Erythroblast (primary cell): Measurements from ENCODE around the gene CCR9.

ENCODE experiments used
- GATA1 ChIP-seq: IDR thresholded peaks from 2 replicates; pipeline ENCODE4 v1.6.1; 2011; ENCODE audit warnings: low read depth, mild to moderate bottlenecking, control low read depth, low read length, moderate library complexity
- POLR2A ChIP-seq: IDR thresholded peaks from 2 replicates; pipeline ENCODE4 v1.6.1; 2011; ENCODE audit warnings: mild to moderate bottlenecking, low read length

GRCh38 chr3:45946307-45946706 lies 60.0 kb downstream of the CCR9 start:
- TF ChIP-seq POLR2A = no peak
- TF ChIP-seq GATA1 = no peak
